ENCODE results near the gene TSHZ1. TPM values are rescaled to one million over a fixed set of nuclear protein-coding genes. Genes with fewer than 3 reads are reported as not detected.

TSHZ1 gene
- total RNA-seq, 4 donors from 2014 or later: 14.1 to 23.3 (median 17.6) TPM

DNA sequence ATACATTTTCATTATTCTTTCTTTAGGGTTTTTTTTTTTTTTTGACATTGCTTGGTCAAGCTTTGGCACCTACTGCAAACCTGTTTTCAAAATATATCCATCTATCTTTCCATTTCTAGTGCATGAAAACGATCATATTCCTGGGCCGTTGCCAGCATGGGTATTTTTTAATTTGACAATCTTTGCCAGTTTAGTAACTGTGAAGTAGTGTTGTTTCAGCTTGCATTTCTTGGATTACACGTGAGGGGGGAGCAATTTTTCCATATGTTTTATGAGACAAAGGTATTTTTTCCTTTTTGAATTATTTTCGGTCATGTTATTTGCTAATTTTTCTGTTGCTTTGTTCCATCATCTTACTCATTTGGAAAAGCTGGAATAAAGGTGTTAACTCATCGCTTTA, 40.9 kb downstream of the TSHZ1 start:
- H3K4me3 ChIP-seq (ENCODE audit: low read depth, poor library complexity, severe bottlenecking): no peak overlapping the region
- TF ChIP-seq, protein P1, sequence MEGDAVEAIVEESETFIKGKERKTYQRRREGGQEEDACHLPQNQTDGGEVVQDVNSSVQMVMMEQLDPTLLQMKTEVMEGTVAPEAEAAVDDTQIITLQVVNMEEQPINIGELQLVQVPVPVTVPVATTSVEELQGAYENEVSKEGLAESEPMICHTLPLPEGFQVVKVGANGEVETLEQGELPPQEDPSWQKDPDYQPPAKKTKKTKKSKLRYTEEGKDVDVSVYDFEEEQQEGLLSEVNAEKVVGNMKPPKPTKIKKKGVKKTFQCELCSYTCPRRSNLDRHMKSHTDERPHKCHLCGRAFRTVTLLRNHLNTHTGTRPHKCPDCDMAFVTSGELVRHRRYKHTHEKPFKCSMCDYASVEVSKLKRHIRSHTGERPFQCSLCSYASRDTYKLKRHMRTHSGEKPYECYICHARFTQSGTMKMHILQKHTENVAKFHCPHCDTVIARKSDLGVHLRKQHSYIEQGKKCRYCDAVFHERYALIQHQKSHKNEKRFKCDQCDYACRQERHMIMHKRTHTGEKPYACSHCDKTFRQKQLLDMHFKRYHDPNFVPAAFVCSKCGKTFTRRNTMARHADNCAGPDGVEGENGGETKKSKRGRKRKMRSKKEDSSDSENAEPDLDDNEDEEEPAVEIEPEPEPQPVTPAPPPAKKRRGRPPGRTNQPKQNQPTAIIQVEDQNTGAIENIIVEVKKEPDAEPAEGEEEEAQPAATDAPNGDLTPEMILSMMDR (IDR thresholded peaks at IDR 0.05): no peak
- TF ChIP-seq POLR2A (IDR thresholded peaks at IDR 0.05): no peak
- 58 to 61% methylated on average over 5 of the region's 5 CpGs for WGBS, 2 donors
- DNase-seq (ENCODE audit: low spot score in 2 of 2): no peak
- intact Hi-C loops (cut with DNase I; ENCODE audit: low total_unique reads): no loop called here

DNA sequence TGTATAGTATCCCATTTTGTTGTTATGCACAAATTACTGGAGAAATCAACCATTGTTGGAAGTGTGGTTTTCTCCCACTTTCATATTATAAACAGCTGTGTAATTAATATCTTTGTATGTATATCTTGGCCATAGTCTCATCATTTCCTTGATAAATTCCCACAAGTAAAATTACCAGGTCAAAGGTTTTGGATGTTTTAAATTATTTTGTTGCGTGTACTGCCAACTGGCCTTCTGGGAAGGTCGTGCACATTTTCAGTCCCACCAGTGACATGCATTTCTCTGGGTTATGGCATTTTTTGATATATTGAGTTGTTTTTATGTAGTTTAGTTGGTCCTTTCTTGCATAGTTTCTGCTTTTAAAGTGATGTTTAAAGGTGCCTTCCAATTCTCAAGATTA, 41.5 kb downstream of the TSHZ1 start:
- no peak for DNase-seq (ENCODE audit: low spot score in 2 of 2)
- WGBS, 2 donors: 66 to 70% methylated on average over 2 of the region's 2 CpGs
- intact Hi-C loops (cut with DNase I; ENCODE audit: low total_unique reads): no loop called here
- no peak overlapping the region for H3K4me3 ChIP-seq (ENCODE audit: low read depth, poor library complexity, severe bottlenecking)
- TF ChIP-seq, protein P1 (IDR thresholded peaks at IDR 0.05): no peak
- TF ChIP-seq POLR2A (IDR thresholded peaks at IDR 0.05): no peak

DNA sequence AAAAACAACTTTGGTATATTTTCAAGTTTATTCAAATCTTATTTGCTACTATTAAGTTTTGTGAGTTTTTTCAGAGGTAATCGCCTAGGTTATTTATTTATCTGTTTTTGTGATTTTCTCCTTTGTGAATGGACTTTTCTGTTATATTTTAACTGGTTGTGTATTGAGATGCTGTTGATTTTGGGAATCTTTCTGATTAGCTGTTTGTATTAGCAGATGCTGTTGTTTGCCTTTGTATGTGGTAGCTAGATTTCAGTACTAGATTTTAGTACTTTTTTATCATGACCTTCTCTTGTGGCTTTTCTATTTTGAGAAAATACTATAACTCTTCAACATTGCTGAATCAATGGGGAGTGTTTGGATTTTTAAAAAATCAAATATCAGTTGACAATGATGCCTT, 42.4 kb downstream of the TSHZ1 start:
- H3K4me3 ChIP-seq (ENCODE audit: low read depth, poor library complexity, severe bottlenecking): no peak overlapping the region
- WGBS, 2 donors: 93% methylated on average over 1 of the region's 1 CpG
- no peak for DNase-seq (ENCODE audit: low spot score in 2 of 2)
- no peak for TF ChIP-seq POLR2A (IDR thresholded peaks at IDR 0.05)
- TF ChIP-seq, protein P1 (IDR thresholded peaks at IDR 0.05): no peak
- intact Hi-C loops (cut with DNase I; ENCODE audit: low total_unique reads): no loop called here

DNA sequence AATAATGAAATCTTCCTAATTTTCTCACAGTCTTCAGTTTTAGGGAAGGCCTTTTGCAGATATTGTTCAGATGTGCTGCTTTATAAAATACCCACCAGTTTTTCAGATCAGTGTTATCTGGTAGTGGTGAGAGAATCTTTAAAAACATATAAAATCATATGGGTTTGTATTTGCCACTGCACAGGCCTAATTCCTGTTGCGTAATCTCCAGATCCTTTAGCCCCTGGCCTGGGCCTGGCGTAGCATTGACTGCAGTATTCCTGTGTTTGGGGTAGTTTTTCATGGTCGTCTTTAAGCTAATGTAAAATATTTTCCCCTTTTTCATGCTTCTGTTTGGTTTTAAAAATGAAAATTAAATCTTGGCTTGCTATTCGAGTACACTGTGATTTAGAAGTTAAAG, 43.2 kb downstream of the TSHZ1 start:
- H3K4me3 ChIP-seq (ENCODE audit: low read depth, poor library complexity, severe bottlenecking): no peak overlapping the region
- 60 to 72% methylated on average over 4 of the region's 4 CpGs for WGBS, 2 donors
- intact Hi-C loops (cut with DNase I; ENCODE audit: low total_unique reads): no loop called here
- no peak for DNase-seq (ENCODE audit: low spot score in 2 of 2)
- TF ChIP-seq POLR2A (IDR thresholded peaks at IDR 0.05): no peak
- TF ChIP-seq, protein P1 (IDR thresholded peaks at IDR 0.05): no peak

DNA sequence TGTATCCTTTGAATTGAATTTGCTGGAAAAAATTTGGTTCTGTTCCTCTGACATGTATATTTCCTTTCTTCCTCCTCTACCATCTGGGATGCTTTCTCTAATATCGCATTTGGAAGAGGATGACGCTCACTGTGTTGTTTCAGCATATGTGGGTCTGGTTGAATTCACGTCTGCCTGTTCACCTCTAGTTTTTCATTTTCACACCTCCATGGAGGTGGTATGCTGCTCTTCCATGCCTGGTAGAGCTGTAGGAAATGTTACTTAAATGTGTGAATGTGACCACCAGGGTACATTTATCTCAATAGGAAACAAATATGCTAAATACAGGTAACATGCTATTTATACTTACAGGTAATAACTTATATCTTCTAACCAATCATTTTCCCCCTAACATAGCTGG, 44.5 kb downstream of the TSHZ1 start:
- no peak for DNase-seq (ENCODE audit: low spot score in 2 of 2)
- H3K4me3 ChIP-seq (ENCODE audit: low read depth, poor library complexity, severe bottlenecking): no peak overlapping the region
- TF ChIP-seq POLR2A (IDR thresholded peaks at IDR 0.05): no peak
- TF ChIP-seq, protein P1 (IDR thresholded peaks at IDR 0.05): no peak
- intact Hi-C loops (cut with DNase I; ENCODE audit: low total_unique reads): no loop called here
- 88 to 94% methylated on average over 3 of the region's 3 CpGs for WGBS, 2 donors

DNA sequence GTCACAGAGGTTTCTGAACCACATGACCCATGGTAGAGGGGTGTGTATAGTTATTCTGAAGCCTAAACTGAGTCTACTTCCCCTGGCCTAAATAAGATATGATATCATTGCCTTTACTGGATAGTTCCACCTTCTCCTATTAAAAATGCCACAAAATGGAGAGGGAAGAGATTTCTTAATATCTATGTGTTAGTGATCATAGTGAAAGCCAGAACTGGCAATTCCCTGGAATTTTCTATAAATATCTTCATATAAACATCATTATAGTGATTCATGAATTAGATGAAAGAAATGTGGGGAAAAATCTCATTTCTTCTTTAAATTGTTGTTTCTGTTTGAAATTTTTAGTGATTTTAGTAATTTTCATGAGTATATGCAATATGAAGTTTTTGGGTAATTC, 45.8 kb downstream of the TSHZ1 start:
- no peak overlapping the region for H3K4me3 ChIP-seq (ENCODE audit: low read depth, poor library complexity, severe bottlenecking)
- TF ChIP-seq, protein P1 (IDR thresholded peaks at IDR 0.05): no peak
- no peak for TF ChIP-seq POLR2A (IDR thresholded peaks at IDR 0.05)
- intact Hi-C loops (cut with DNase I; ENCODE audit: low total_unique reads): no loop called here
- DNase-seq (ENCODE audit: low spot score in 2 of 2): no peak
